DND-41 (cell line): Measurements from ENCODE around the gene TSHZ2.

Experiments
- CTCF ChIP-seq: IDR thresholded peaks from 2 replicates; pipeline ENCODE4 v1.5.1; 2012; ENCODE audit warnings: borderline replicate concordance, low read length, moderate library complexity, mild to moderate bottlenecking; ENCODE audit not compliant: poor library complexity, severe bottlenecking; ENCODE audit errors: extremely low read depth
- EZH2 ChIP-seq: IDR thresholded peaks from 3 replicates; pipeline ENCODE4 v1.6.1; 2012; ENCODE audit warnings: borderline replicate concordance, low read depth, mild to moderate bottlenecking, moderate library complexity, low read length, inconsistent platforms; ENCODE audit not compliant: severe bottlenecking

GRCh38 chr20:53510704-53511103 is 538.5 kb downstream of the TSHZ2 start:
- TF ChIP-seq CTCF (no peak), EZH2 (no peak)
